Activated CD8-positive, alpha-beta memory T cell treated with anti-CD3 and anti-CD28 coated beads for 1 hour (primary cell): Measurements from ENCODE around the gene DNMT3B.

ENCODE experiments used
- DNase-seq, 2 donors: peaks; one replicate each; pipeline ENCODE4 v3.0.0-alpha.2; 2020; ENCODE audit warnings: low read depth in 1 of 2; ENCODE audit errors: extremely low read depth in 1 of 2

The DNMT3B gene

GRCh38 chr20:32820698-32821377 is 58.7 kb downstream of the DNMT3B start:
- DNase-seq: no peak

- DNase-seq: no peak
Measured at GRCh38 chr20:32822225-32822624, 60.0 kb downstream of the DNMT3B start.

DNA sequence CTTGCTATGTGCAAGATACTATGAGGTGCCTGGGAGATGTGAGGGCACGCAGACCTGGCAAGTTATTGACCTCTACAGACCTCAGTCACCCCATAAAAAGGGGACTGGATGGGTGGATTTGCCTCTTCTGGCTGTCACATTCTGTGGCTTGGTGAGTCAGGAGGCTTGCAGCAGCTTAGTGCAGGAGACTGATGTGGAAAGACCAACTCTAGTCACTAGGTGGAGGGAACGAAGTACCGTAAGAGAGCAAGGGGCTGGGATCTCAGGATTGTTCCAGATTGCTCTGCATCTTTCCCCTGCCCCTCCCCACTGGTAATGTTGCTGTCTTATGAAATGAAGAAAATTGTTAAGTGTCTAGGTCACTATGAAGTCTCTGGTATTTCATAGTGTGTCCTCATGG is 60.9 kb downstream of the DNMT3B start:
- DNase-seq: no peak

GRCh38 chr20:32823737-32824588 is 61.8 kb downstream of the DNMT3B start:
- no peak for DNase-seq

GRCh38 chr20:32828029-32828680 is 66.0 kb downstream of the DNMT3B start:
- DNase-seq: no peak

DNA sequence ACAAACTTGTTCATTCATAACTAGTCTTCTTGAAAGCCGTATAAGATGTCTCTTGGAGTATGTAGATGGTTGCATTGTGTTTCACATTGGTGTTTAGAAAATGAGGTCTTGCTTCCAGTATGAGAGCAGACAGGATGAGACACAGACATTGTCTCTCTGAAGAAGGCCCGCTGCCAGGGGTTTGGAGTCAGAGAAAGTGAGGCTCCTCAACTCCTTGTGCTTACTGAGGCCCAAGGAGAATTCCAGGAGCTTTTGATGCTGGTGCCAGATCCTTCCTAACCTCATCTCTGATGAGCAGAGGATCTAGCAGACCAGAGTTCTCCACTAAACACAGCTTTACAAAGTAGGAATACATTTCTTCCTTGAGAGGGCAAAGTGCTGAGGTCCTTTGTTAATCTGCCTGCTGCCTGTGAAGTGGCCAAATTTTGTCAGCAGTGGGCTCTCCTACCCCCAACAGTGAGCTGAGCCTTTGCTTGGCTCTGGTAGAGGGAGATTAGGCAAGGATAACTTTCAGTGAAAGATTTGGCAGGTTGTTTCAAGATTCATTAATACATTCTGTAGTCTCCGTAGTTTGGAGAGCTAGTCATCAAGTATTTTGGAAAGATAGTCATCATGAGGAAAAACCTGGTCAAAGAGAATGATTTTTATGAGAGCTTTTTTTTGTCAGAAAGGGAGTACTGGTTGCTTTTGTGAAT is 67.3 kb downstream of the DNMT3B start:
- no peak for DNase-seq

GRCh38 chr20:32830437-32830836 is 68.3 kb downstream of the DNMT3B start:
- no peak for DNase-seq

- no peak for DNase-seq
Measured at GRCh38 chr20:32831982-32832381, 69.8 kb downstream of the DNMT3B start.

DNA sequence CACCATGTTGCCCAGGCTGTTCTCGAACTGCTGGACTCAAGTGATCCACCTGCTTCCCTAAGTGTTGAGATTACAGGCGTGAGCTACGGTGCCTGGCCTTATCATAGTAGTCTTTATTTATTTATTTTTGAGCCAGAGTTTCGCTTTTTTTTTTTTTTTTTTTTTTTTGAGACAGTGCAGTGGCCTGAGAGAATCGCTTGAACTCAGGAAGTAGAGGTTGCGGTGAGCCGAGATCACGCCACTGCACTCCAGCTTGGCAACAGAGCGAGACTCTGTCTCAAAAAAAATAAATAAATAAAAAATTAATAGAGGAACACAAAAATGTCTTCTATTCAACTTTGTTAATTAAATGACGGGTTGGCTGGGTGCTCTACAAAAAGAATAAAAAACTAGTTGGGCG is 70.5 kb downstream of the DNMT3B start:
- no peak for DNase-seq

GRCh38 chr20:32834972-32835371 is 72.8 kb downstream of the DNMT3B start:
- DNase-seq: no peak

DNA sequence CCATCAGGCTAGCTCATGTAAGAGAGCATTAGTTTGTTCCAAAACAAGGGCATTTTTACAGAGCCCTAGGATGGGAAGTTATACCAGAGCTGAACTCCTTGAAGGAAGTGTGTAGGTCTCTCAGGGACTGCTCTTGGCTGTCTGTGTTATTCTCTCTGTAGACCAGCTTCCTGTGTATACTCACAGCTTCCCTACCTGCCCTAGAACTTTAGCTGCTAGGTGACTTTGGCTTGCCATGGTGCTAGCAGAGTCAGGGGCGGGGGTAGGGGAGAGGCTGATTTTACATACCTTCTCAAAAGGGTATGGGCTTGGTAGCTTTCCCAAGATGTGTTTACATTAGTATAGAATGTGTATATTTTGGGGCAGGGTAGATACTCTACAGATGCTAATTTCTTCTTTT is 75.0 kb downstream of the DNMT3B start:
- DNase-seq: no peak

- no peak for DNase-seq
Measured at GRCh38 chr20:32839227-32839981, 77.2 kb downstream of the DNMT3B start.

- DNase-seq: no peak
Measured at GRCh38 chr20:32839982-32840285, 77.7 kb downstream of the DNMT3B start.

DNA sequence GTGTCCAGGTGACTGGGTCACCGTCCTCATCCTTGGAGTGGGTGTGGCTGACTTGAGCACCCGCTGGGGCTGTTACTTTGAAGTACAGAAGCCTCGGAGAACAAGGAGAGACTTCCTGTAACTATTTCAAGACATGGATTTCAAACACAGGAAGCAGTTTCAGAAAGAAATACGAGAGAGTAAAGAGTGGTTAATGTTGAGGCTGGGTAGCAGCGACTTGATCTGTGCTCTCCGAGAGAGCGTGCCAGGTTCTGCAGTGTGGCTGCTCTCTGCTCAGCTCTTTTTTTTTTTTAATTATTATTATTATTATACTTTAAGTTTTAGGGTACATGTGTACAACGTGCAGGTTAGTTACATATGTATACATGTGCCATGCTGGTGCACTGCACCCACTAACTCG is 79.0 kb downstream of the DNMT3B start:
- no peak for DNase-seq

GRCh38 chr20:32841632-32842031 is 79.4 kb downstream of the DNMT3B start:
- DNase-seq: no peak

GRCh38 chr20:32842688-32843524 is 80.7 kb downstream of the DNMT3B start:
- DNase-seq: no peak

GRCh38 chr20:32845786-32846185 is 83.6 kb downstream of the DNMT3B start:
- DNase-seq: no peak

- DNase-seq: no peak
Measured at GRCh38 chr20:32846852-32847251, 84.7 kb downstream of the DNMT3B start.

GRCh38 chr20:32847964-32848363 is 85.8 kb downstream of the DNMT3B start:
- no peak for DNase-seq

DNA sequence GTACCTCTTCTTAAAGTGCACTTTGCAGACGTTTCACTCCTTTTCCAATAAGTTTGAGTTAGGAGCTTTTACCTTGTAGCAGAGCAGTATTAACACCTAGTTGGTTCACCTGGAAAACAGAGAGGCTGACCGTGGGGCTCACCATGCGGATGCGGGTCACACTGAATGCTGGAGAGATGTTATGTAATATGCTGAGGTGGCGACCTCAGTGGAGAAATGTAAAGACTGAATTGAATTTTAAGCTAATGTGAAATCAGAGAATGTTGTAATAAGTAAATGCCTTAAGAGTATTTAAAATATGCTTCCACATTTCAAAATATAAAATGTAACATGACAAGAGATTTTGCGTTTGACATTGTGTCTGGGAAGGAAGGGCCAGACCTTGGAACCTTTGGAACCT is 86.7 kb downstream of the DNMT3B start:
- no peak for DNase-seq
